Sigmoid colon (tissue), 7 donors: ENCODE results near the gene HERPUD1. TPM values are rescaled to one million over a fixed set of nuclear protein-coding genes. Genes with fewer than 3 reads are reported as not detected.

Experiments used
- DNase-seq: peaks from one replicate; pipeline ENCODE4 v3.0.0-alpha.2; 2019
- H3K27ac ChIP-seq, 4 donors: fragments of 200-600 bp; sonication (generic); one replicate each; pipeline ENCODE4 v1.5.1; 2016 to 2019; ENCODE audit warnings: mild to moderate bottlenecking in 1 of 4
- H3K27me3 ChIP-seq, 3 donors: fragments of 200-600 bp; sonication (generic); one replicate each; pipeline ENCODE4 v1.5.1; 2019; ENCODE audit warnings: mild to moderate bottlenecking in 1 of 3
- H3K36me3 ChIP-seq, 4 donors: fragments of 200-600 bp; sonication (generic); one replicate each; pipeline ENCODE4 v1.5.1; 2016 to 2019
- H3K4me1 ChIP-seq, 4 donors: fragments of 200-600 bp; sonication (generic); one replicate each; pipeline ENCODE4 v1.5.1; 2017 to 2019
- H3K4me3 ChIP-seq, 4 donors: fragments of 200-600 bp; sonication (generic); one replicate each; pipeline ENCODE4 v1.5.1; 2017 to 2019; ENCODE audit warnings: mild to moderate bottlenecking in 2 of 4, moderate library complexity in 1 of 4
- H3K9me3 ChIP-seq, 4 donors: fragments of 200-600 bp in 3 of 4; sonication (generic) in 3 of 4; one replicate each; pipeline versions ENCODE4 v1.5.1 to v1.6.1; 2013 to 2019
- EP300 ChIP-seq, 4 donors: sonication (generic); formaldehyde crosslinking; IDR thresholded peaks; one replicate each; pipeline ENCODE4 v1.6.1; 2017; ENCODE audit warnings: antibody characterized with exemption in 4 of 4
- POLR2A ChIP-seq, 2 donors: fragments of 450-650 bp; IDR thresholded peaks; one replicate each; pipeline ENCODE4 v1.6.1; 2016; ENCODE audit warnings: antibody characterized with exemption in 2 of 2, mild to moderate bottlenecking in 2 of 2, moderate library complexity in 2 of 2
- POLR2AphosphoS5 ChIP-seq, 4 donors: sonication (generic); formaldehyde crosslinking; IDR thresholded peaks; one replicate each; pipeline ENCODE4 v1.6.1; 2017; ENCODE audit warnings: antibody characterized with exemption in 4 of 4
- WGBS, 2 donors: extraction: QIAGEN DNeasy Blood & Tissue Kit; methylation state at CpG; one replicate each; pipeline ENCODE4 v1.1.7; 2013; 5-methylcytosine and 5-hydroxymethylcytosine counted together
- intact Hi-C: fragments of 100-400 bp; cut with DNase I; formaldehyde crosslinking; loops from one replicate; pipeline ENCODE4 v1.15.1; 2023
- polyA plus RNA-seq, 3 donors: library from polyadenylated mRNA; stranded (reverse); fragments of 200-250 nt; gene quantifications; one replicate each; pipeline ENCODE4 v1.2.3, GENCODE V29; 2013
- total RNA-seq, 4 donors: library from RNA; depleted of rRNA; stranded (reverse); fragments of >200 nt; gene quantifications; one replicate each; pipeline ENCODE4 v1.1.0, GENCODE V29; 2016
- TF ChIP-seq, protein P1 (sequence below), 4 experiments: fragments of 450-650 bp in 3 of 4; fragments of 200-600 bp in 1 of 4; IDR thresholded peaks; one replicate each; pipeline ENCODE4 v1.5.1; 2016 to 2019; ENCODE audit warnings: antibody characterized with exemption in 4 of 4, mild to moderate bottlenecking in 3 of 4, moderate library complexity in 2 of 4
- donor health status: healthy with polysubstance abuse.
- donor health status: Bipolar disorder and iron deficiency.
- donor health status: healthy.

HERPUD1 gene
- total and polyA plus RNA-seq, 7 donors, result 54.1 to 119 (median 64.8) TPM

DNA sequence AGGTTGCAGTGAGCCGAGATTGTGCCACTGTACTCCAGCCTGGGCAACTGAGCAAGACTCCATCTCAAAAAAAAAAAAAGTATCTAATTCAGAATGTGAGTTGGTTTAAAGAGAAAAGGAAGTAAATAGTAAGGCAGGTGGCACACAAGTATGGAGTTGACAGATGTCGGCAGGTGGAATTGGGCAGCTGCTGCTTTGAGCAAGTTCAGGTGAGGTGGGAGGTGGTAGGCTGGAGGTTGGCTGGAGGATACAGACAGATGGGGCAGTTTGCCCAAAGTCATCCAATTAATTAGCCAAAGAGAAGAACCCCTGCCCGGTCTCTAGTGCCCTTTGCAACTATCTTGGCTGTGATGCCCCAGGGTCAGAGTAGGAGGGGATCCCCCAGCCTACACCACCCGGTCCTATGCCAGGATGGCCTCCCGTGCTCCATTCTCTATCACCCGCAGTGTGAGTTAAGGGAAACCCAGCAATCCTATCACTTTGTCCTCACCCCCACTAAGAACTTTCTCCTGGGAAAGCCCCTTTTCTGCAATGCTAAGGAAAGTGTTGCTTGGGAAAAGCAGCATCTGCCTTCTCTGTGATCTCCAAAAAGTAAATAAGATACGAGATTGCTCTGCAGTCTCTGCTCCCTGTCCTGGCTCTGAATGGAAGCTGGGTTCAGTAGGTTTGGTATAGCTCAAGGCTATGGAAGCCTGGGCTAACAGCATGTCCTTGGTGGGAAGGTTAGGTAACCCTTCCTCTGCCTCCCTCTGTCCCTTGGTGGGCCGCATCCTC is 34.7 kb upstream of the HERPUD1 start:
- intact Hi-C loops, result no loop called here
- no peak for DNase-seq
- H3K9me3 ChIP-seq, result no peaks in the 10 kb centered on the region
- TF ChIP-seq POLR2A (IDR thresholded peaks at IDR 0.05) (no peak), POLR2AphosphoS5 (IDR thresholded peaks at IDR 0.05) (no peak), EP300 (IDR thresholded peaks at IDR 0.05) (no peak)
- TF ChIP-seq, protein P1, sequence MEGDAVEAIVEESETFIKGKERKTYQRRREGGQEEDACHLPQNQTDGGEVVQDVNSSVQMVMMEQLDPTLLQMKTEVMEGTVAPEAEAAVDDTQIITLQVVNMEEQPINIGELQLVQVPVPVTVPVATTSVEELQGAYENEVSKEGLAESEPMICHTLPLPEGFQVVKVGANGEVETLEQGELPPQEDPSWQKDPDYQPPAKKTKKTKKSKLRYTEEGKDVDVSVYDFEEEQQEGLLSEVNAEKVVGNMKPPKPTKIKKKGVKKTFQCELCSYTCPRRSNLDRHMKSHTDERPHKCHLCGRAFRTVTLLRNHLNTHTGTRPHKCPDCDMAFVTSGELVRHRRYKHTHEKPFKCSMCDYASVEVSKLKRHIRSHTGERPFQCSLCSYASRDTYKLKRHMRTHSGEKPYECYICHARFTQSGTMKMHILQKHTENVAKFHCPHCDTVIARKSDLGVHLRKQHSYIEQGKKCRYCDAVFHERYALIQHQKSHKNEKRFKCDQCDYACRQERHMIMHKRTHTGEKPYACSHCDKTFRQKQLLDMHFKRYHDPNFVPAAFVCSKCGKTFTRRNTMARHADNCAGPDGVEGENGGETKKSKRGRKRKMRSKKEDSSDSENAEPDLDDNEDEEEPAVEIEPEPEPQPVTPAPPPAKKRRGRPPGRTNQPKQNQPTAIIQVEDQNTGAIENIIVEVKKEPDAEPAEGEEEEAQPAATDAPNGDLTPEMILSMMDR (IDR thresholded peaks at IDR 0.05), result no peak
- no peak overlapping the region for H3K4me3 ChIP-seq
- H3K36me3 ChIP-seq, result no peaks in the 10 kb centered on the region
- 74 to 86% methylated on average over 8 of the region's 8 CpGs for WGBS, 2 donors
- no peaks in the 10 kb centered on the region for H3K4me1 ChIP-seq
- no peaks in the 10 kb centered on the region for H3K27me3 ChIP-seq
- H3K27ac ChIP-seq, result no peak overlapping the region

DNA sequence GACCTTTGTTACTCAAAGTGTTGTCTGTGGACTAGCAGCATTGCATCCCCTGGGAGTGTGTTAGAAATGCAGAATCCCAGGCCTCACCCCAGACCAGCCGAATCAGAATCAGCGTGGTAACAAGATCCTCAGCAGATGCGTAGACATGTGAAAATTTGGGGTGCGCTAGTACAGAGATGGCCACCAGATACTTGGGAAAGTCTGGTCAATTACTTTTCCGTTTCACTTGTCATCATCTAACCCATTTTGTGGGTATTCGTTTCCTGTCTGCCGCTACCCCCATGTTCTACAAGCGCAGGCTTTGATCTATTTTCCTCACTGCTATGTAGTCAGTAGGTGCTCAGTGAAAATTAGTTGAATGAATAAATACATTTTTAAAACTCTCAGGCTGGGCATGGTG is 33.1 kb upstream of the HERPUD1 start:
- H3K36me3 ChIP-seq, result no peaks in the 10 kb centered on the region
- TF ChIP-seq EP300 (IDR thresholded peaks at IDR 0.05) (no peak), POLR2A (IDR thresholded peaks at IDR 0.05) (no peak), POLR2AphosphoS5 (IDR thresholded peaks at IDR 0.05) (no peak)
- TF ChIP-seq, protein P1 (IDR thresholded peaks at IDR 0.05), result no peak
- DNase-seq, result no peak
- H3K4me1 ChIP-seq, result no peaks in the 10 kb centered on the region
- 72 to 90% methylated on average over 8 of the region's 8 CpGs for WGBS, 2 donors
- no peak overlapping the region for H3K4me3 ChIP-seq
- intact Hi-C loops, result no loop called here
- no peak overlapping the region for H3K27ac ChIP-seq
- H3K9me3 ChIP-seq, result no peaks in the 10 kb centered on the region
- no peaks in the 10 kb centered on the region for H3K27me3 ChIP-seq

DNA sequence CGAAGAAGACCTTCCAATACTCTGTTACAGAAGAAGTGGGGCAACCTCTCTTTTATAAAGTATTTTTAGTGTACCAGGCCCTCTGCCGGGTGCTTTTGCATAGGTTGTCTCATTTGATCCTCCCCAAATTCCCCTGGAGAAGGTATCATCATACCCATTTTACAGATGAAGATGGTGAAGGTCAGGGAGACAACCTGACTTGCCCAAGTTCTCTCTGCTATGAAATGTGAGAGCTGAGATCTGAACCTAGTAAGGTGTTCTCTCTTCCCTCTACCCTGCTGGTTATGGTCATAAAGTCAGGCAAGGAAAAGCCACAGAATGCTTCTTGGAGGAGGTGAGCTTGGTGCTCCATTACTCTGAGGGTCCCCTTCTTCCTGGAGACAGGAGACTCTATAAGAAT is 28.1 kb upstream of the HERPUD1 start:
- no peaks in the 10 kb centered on the region for H3K9me3 ChIP-seq
- 93 to 95% methylated on average over 2 of the region's 2 CpGs for WGBS, 2 donors
- no peak overlapping the region for H3K27ac ChIP-seq
- no peaks in the 10 kb centered on the region for H3K4me1 ChIP-seq
- intact Hi-C loops, result no loop called here
- TF ChIP-seq POLR2A (IDR thresholded peaks at IDR 0.05) (no peak), EP300 (IDR thresholded peaks at IDR 0.05) (no peak), POLR2AphosphoS5 (IDR thresholded peaks at IDR 0.05) (no peak)
- TF ChIP-seq, protein P1 (IDR thresholded peaks at IDR 0.05), result no peak
- H3K27me3 ChIP-seq, result no peaks in the 10 kb centered on the region
- H3K4me3 ChIP-seq, result no peak overlapping the region
- no peaks in the 10 kb centered on the region for H3K36me3 ChIP-seq
- no peak for DNase-seq

DNA sequence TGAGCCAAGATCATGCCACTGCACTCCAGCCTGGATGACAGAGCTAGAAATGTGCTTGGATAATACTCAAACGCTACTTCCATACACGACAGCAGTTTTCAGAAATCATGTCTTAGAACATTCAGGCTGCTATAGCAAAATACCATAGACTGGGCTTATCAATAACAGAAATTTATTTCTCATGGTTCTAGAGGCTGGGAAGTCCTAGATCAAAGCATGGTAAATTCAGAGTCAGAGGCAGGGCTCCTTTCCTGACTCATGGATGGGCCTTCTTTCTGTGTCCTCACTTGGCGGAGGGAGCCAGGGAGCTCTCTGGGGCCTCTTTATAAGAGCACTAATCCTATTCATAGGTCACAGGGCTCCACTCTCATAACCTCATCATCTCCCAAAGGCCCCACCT is 24.5 kb upstream of the HERPUD1 start:
- DNase-seq, result no peak
- 96 to 98% methylated on average over 3 of the region's 3 CpGs for WGBS, 2 donors
- Histone ChIP-seq H3K27ac (no peak overlapping the region), H3K27me3 (no peaks in the 10 kb centered on the region), H3K9me3 (no peaks in the 10 kb centered on the region), H3K36me3 (no peaks in the 10 kb centered on the region), H3K4me3 (no peak overlapping the region), H3K4me1 (no peaks in the 10 kb centered on the region)
- intact Hi-C loops, result no loop called here
- TF ChIP-seq POLR2AphosphoS5 (IDR thresholded peaks at IDR 0.05) (no peak), POLR2A (IDR thresholded peaks at IDR 0.05) (no peak), EP300 (IDR thresholded peaks at IDR 0.05) (no peak)
- TF ChIP-seq, protein P1 (IDR thresholded peaks at IDR 0.05), result no peak
